Vagina (tissue), 2 donors: Measurements from ENCODE around the gene CEP89. TPM values are rescaled to one million over a fixed set of nuclear protein-coding genes. Genes with fewer than 3 reads are reported as not detected.

Experiments
- DNase-seq, 2 donors: peaks; one replicate each; pipeline ENCODE4 v3.0.0-alpha.2; 2017; ENCODE audit errors: extremely low spot score in 2 of 2
- H3K27ac ChIP-seq: fragments of 200-600 bp; sonication (generic); one replicate; pipeline ENCODE4 v1.5.1; 2019
- H3K27me3 ChIP-seq: fragments of 200-600 bp; sonication (generic); one replicate; pipeline ENCODE4 v1.5.1; 2019
- H3K36me3 ChIP-seq, 2 donors: fragments of 200-600 bp; sonication (generic); one replicate each; pipeline ENCODE4 v1.5.1; 2017 to 2019
- H3K4me1 ChIP-seq: fragments of 200-600 bp; sonication (generic); one replicate; pipeline ENCODE4 v1.5.1; 2019
- H3K4me3 ChIP-seq, 2 donors: fragments of 200-600 bp; sonication (generic); 1 replicate in 1 of 2; 2 replicates in 1 of 2; pipeline ENCODE4 v1.5.1; 2016 to 2019
- H3K9me3 ChIP-seq: fragments of 200-600 bp; sonication (generic); one replicate; pipeline ENCODE4 v1.5.1; 2019
- POLR2A ChIP-seq, 2 donors: fragments of 450-650 bp; IDR thresholded peaks; one replicate each; pipeline ENCODE4 v1.6.1; 2017; ENCODE audit warnings: antibody characterized with exemption in 2 of 2, mild to moderate bottlenecking in 2 of 2, moderate library complexity in 2 of 2
- POLR2AphosphoS5 ChIP-seq, 2 donors: sonication (generic); formaldehyde crosslinking; IDR thresholded peaks; one replicate each; pipeline ENCODE4 v1.9.0; 2017; ENCODE audit warnings: antibody characterized with exemption in 2 of 2, mild to moderate bottlenecking in 2 of 2, low read depth in 1 of 2; ENCODE audit not compliant: insufficient read depth in 1 of 2
- intact Hi-C: fragments of 100-400 bp; cut with DNase I; formaldehyde crosslinking; loops from one replicate; pipeline ENCODE4 v1.15.1; 2023
- total RNA-seq: library from RNA; depleted of rRNA; stranded (reverse); fragments of >200 nt; gene quantifications from one replicate; pipeline ENCODE4 v1.2.3, GENCODE V29; 2016
- TF ChIP-seq, protein P1 (sequence below), 3 experiments: fragments of 450-650 bp in 2 of 3; fragments of 200-600 bp in 1 of 3; sonication (generic) in 1 of 3; IDR thresholded peaks; one replicate each; pipeline ENCODE4 v1.5.1; 2017 to 2019; ENCODE audit warnings: antibody characterized with exemption in 3 of 3, mild to moderate bottlenecking in 2 of 3, moderate library complexity in 2 of 3

Gene CEP89
- total RNA-seq, 1 donor from 2014 or later: 12.0 TPM

DNA sequence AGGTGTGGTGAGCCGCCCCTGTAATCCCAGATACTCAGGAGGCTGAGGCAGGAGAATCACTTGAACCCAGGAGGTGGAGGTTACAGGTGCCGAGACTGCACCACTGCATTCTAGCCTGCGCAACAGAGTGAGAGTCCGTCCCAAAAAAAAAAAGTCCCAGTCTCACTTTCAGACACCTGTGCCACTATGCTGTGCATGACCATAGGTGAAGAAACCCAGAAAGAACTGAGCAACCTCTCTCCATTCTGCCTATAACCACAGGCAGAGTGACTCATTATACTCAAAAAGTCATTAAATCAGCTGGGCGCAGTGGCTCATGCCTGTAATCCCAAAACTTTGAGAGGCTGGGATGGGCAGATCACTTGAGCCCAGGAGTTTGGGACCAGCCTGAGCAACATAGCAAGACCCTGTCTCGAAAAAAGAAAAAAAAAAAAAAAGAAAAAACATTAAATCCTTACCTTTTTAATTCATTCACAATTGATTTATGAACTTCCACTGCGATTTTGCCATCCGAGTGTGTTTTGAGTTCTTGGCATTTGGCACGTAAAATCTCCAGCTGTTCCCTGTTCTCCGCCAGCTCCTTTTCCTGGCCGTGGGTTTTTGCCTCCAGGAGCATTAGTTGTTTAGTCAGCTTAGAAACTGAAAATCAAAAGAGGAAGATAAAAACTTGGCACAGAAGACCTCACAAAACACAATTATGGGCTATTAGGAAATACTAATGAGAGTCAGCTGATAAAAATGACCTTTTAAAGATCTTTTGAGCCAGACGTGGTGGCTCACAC lies 56.7 kb downstream of the CEP89 start:
- H3K9me3 ChIP-seq: no peaks in the 10 kb centered on the region
- intact Hi-C loops: no loop called here
- TF ChIP-seq POLR2A (IDR thresholded peaks at IDR 0.05) (no peak), POLR2AphosphoS5 (IDR thresholded peaks at IDR 0.05; ENCODE audit: insufficient read depth in 1 of 2, low read depth in 1 of 2) (no peak)
- TF ChIP-seq, protein P1, sequence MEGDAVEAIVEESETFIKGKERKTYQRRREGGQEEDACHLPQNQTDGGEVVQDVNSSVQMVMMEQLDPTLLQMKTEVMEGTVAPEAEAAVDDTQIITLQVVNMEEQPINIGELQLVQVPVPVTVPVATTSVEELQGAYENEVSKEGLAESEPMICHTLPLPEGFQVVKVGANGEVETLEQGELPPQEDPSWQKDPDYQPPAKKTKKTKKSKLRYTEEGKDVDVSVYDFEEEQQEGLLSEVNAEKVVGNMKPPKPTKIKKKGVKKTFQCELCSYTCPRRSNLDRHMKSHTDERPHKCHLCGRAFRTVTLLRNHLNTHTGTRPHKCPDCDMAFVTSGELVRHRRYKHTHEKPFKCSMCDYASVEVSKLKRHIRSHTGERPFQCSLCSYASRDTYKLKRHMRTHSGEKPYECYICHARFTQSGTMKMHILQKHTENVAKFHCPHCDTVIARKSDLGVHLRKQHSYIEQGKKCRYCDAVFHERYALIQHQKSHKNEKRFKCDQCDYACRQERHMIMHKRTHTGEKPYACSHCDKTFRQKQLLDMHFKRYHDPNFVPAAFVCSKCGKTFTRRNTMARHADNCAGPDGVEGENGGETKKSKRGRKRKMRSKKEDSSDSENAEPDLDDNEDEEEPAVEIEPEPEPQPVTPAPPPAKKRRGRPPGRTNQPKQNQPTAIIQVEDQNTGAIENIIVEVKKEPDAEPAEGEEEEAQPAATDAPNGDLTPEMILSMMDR (IDR thresholded peaks at IDR 0.05): no peak
- DNase-seq: no peak
- H3K36me3 ChIP-seq: peaks cover 0 to 43% of the 10 kb centered on the region in 2 donors
- H3K27me3 ChIP-seq: no peaks in the 10 kb centered on the region
- no peak overlapping the region for H3K27ac ChIP-seq
- no peak overlapping the region for H3K4me3 ChIP-seq
- no peaks in the 10 kb centered on the region for H3K4me1 ChIP-seq

GRCh38 chr19:32911467-32911866 lies 60.3 kb downstream of the CEP89 start:
- no peaks in the 10 kb centered on the region for H3K27me3 ChIP-seq
- no peak for TF ChIP-seq POLR2A (IDR thresholded peaks at IDR 0.05)
- TF ChIP-seq, protein P1 (IDR thresholded peaks at IDR 0.05): no peak
- no peak overlapping the region for H3K4me3 ChIP-seq
- H3K4me1 ChIP-seq: no peaks in the 10 kb centered on the region
- no peaks in the 10 kb centered on the region for H3K9me3 ChIP-seq
- H3K36me3 ChIP-seq: peaks cover 0 to 35% of the 10 kb centered on the region in 2 donors
- DNase-seq: no peak
- no peak overlapping the region for H3K27ac ChIP-seq
- intact Hi-C loops: no loop called here

- no peaks in the 10 kb centered on the region for H3K4me1 ChIP-seq
- no peak for DNase-seq
- no peak overlapping the region for H3K27ac ChIP-seq
- no peak for TF ChIP-seq POLR2A (IDR thresholded peaks at IDR 0.05)
- TF ChIP-seq, protein P1 (IDR thresholded peaks at IDR 0.05): no peak
- H3K4me3 ChIP-seq: no peak overlapping the region
- intact Hi-C loops: no loop called here
- H3K36me3 ChIP-seq: peaks cover 0 to 31% of the 10 kb centered on the region in 2 donors
- no peaks in the 10 kb centered on the region for H3K9me3 ChIP-seq
- H3K27me3 ChIP-seq: no peaks in the 10 kb centered on the region
These were observed 60.9 kb downstream of the CEP89 start for GRCh38 chr19:32910874-32911273.

DNA sequence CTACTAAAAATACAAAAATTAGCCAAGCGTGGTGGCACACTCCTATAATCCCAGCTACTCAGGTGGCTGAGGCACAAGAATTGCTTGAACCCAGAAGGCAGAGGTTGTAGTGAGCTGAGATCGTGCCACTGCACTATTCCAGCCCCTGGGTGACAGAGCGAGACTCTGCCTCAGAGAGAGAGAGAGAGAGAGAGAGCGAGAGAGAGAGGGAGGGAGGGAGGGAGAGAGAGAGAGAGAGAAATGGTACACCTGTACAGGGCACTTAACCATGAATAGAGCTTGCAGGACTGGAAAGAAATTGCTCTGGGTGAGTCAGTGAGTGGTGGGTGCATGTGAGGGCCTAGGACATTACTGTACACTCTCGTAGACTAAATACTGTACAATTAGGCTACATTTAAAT lies 61.7 kb downstream of the CEP89 start:
- no peak for DNase-seq
- Histone ChIP-seq H3K27ac (no peak overlapping the region), H3K27me3 (no peaks in the 10 kb centered on the region), H3K4me3 (no peak overlapping the region), H3K9me3 (no peaks in the 10 kb centered on the region), H3K36me3 (peaks cover 0 to 23% of the 10 kb centered on the region in 2 donors), H3K4me1 (no peaks in the 10 kb centered on the region)
- intact Hi-C loops: no loop called here
- TF ChIP-seq POLR2AphosphoS5 (IDR thresholded peaks at IDR 0.05; ENCODE audit: insufficient read depth in 1 of 2, low read depth in 1 of 2) (no peak), POLR2A (IDR thresholded peaks at IDR 0.05) (no peak)
- TF ChIP-seq, protein P1 (IDR thresholded peaks at IDR 0.05): no peak

GRCh38 chr19:32909257-32909656 lies 62.5 kb downstream of the CEP89 start:
- Histone ChIP-seq H3K4me3 (no peak overlapping the region), H3K27ac (no peak overlapping the region), H3K36me3 (peaks cover 0 to 15% of the 10 kb centered on the region in 2 donors), H3K9me3 (no peaks in the 10 kb centered on the region), H3K4me1 (no peaks in the 10 kb centered on the region), H3K27me3 (no peaks in the 10 kb centered on the region)
- no peak for DNase-seq
- TF ChIP-seq, protein P1 (IDR thresholded peaks at IDR 0.05): no peak
- TF ChIP-seq POLR2AphosphoS5 (IDR thresholded peaks at IDR 0.05; ENCODE audit: insufficient read depth in 1 of 2, low read depth in 1 of 2): no peak
- TF ChIP-seq POLR2A (IDR thresholded peaks at IDR 0.05): no peak
- intact Hi-C loops: no loop called here
